ENCODE data around the gene PNLIPRP2.

Gene PNLIPRP2

DNA sequence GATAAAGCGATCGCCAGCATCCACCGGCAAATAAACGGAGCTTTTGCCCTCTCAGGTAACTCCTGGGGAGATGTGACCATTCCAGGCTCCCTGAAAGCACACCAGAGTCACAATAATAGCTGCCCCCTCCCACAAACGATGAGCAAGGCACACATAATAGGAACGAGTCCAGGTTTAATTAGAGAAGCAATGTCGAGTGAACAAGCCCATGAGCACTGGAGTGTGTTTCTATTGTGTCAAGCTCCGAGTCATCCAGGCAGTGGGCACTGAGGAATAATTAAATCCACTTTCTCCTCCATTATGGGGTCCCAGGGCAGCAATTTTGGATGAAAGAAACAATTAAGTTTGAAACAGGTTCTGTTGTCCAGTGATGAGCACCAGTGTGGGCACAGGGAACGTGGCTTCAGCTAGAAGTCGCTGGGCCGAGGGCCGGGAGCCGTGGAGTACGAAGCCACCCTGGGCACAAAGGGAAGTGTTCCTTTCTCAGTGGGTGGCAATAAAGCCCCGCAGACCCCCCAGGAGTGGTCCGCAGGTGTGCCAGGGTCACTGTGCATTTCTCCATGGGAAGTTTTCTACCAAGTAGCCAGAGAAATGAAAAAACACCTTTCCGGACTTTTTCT lies 12.0 kb downstream of the PNLIPRP2 start:
- Histone ChIP-seq H3K79me2 (ENCODE audit: control insufficient read depth, low read length) (no peaks in the 10 kb centered on the region), H4K20me1 (ENCODE audit: control insufficient read depth, insufficient read depth, low read depth, low read length) (no peaks in the 10 kb centered on the region), H3K27ac (ENCODE audit: low read depth, low read length) (no peak overlapping the region), H3K36me3 (ENCODE audit: control insufficient read depth, low read length) (no peaks in the 10 kb centered on the region), H3K4me2 (ENCODE audit: low read length) (no peak overlapping the region), H3K4me3 (ENCODE audit: low read length) (no peak overlapping the region), H3K27me3 (ENCODE audit: control insufficient read depth, low read length) (no peaks in the 10 kb centered on the region), H3F3A (ENCODE audit: control insufficient read depth, insufficient read depth) (no peaks in the 10 kb centered on the region), H3K9me2 (replicated peaks; ENCODE audit: control insufficient read depth, low read length) (no peaks in the 10 kb centered on the region), H3K4me1 (ENCODE audit: control insufficient read depth, low read length) (no peaks in the 10 kb centered on the region), H3K9me3 (ENCODE audit: control insufficient read depth, insufficient read depth, low read length) (no peaks in the 10 kb centered on the region)
- TF ChIP-seq EZH2phosphoT487 (IDR thresholded peaks at IDR 0.05; ENCODE audit: borderline replicate concordance, low read length) (no peak), CTCF (IDR thresholded peaks at IDR 0.05; ENCODE audit: low read depth, low read length, poor library complexity, severe bottlenecking) (no peak)

GRCh38 chr10:116633216-116633600 lies 12.5 kb downstream of the PNLIPRP2 start:
- TF ChIP-seq EZH2phosphoT487 (IDR thresholded peaks at IDR 0.05; ENCODE audit: borderline replicate concordance, low read length) (no peak), CTCF (IDR thresholded peaks at IDR 0.05; ENCODE audit: low read depth, low read length, poor library complexity, severe bottlenecking) (no peak)
- no peak overlapping the region for H3K4me2 ChIP-seq (ENCODE audit: low read length)
- no peaks in the 10 kb centered on the region for H3F3A ChIP-seq (ENCODE audit: control insufficient read depth, insufficient read depth)
- no peaks in the 10 kb centered on the region for H3K9me2 ChIP-seq (replicated peaks; ENCODE audit: control insufficient read depth, low read length)
- no peak overlapping the region for H3K4me3 ChIP-seq (ENCODE audit: low read length)
- no peaks in the 10 kb centered on the region for H4K20me1 ChIP-seq (ENCODE audit: control insufficient read depth, insufficient read depth, low read depth, low read length)
- H3K27me3 ChIP-seq (ENCODE audit: control insufficient read depth, low read length): no peaks in the 10 kb centered on the region
- H3K36me3 ChIP-seq (ENCODE audit: control insufficient read depth, low read length): no peaks in the 10 kb centered on the region
- H3K9me3 ChIP-seq (ENCODE audit: control insufficient read depth, insufficient read depth, low read length): no peaks in the 10 kb centered on the region
- no peaks in the 10 kb centered on the region for H3K4me1 ChIP-seq (ENCODE audit: control insufficient read depth, low read length)
- H3K79me2 ChIP-seq (ENCODE audit: control insufficient read depth, low read length): no peaks in the 10 kb centered on the region
- H3K27ac ChIP-seq (ENCODE audit: low read depth, low read length): no peak overlapping the region

- Histone ChIP-seq H3K27me3 (ENCODE audit: control insufficient read depth, low read length) (no peaks in the 10 kb centered on the region), H3K4me1 (ENCODE audit: control insufficient read depth, low read length) (no peaks in the 10 kb centered on the region), H3K79me2 (ENCODE audit: control insufficient read depth, low read length) (no peaks in the 10 kb centered on the region), H4K20me1 (ENCODE audit: control insufficient read depth, insufficient read depth, low read depth, low read length) (no peaks in the 10 kb centered on the region), H3K27ac (ENCODE audit: low read depth, low read length) (no peak overlapping the region), H3K9me2 (replicated peaks; ENCODE audit: control insufficient read depth, low read length) (no peaks in the 10 kb centered on the region), H3K4me2 (ENCODE audit: low read length) (no peak overlapping the region), H3K9me3 (ENCODE audit: control insufficient read depth, insufficient read depth, low read length) (no peaks in the 10 kb centered on the region), H3F3A (ENCODE audit: control insufficient read depth, insufficient read depth) (no peaks in the 10 kb centered on the region), H3K36me3 (ENCODE audit: control insufficient read depth, low read length) (no peaks in the 10 kb centered on the region), H3K4me3 (ENCODE audit: low read length) (no peak overlapping the region)
- TF ChIP-seq EZH2phosphoT487 (IDR thresholded peaks at IDR 0.05; ENCODE audit: borderline replicate concordance, low read length) (no peak), CTCF (IDR thresholded peaks at IDR 0.05; ENCODE audit: low read depth, low read length, poor library complexity, severe bottlenecking) (no peak)
Observed at GRCh38 chr10:116634126-116634975, 13.6 kb downstream of the PNLIPRP2 start.

Data from DOHH2 (cell line).